Peyer's patch (tissue), 4 donors: ENCODE measurements around the gene PTGDR2.

ENCODE experiments used
- POLR2A ChIP-seq, 2 donors: fragments of 450-650 bp; IDR thresholded peaks; one replicate each; pipeline ENCODE4 v1.5.1; 2017; ENCODE audit warnings: antibody characterized with exemption in 2 of 2, mild to moderate bottlenecking in 2 of 2, moderate library complexity in 2 of 2
- TF ChIP-seq, protein P1 (sequence below), 6 experiments: fragments of 450-650 bp in 4 of 6; fragments of 200-600 bp in 2 of 6; sonication (generic) in 1 of 6; IDR thresholded peaks; one replicate each; pipeline ENCODE4 v1.5.1; 2017 to 2019; ENCODE audit warnings: antibody characterized with exemption in 6 of 6, mild to moderate bottlenecking in 3 of 6, moderate library complexity in 1 of 6

DNA sequence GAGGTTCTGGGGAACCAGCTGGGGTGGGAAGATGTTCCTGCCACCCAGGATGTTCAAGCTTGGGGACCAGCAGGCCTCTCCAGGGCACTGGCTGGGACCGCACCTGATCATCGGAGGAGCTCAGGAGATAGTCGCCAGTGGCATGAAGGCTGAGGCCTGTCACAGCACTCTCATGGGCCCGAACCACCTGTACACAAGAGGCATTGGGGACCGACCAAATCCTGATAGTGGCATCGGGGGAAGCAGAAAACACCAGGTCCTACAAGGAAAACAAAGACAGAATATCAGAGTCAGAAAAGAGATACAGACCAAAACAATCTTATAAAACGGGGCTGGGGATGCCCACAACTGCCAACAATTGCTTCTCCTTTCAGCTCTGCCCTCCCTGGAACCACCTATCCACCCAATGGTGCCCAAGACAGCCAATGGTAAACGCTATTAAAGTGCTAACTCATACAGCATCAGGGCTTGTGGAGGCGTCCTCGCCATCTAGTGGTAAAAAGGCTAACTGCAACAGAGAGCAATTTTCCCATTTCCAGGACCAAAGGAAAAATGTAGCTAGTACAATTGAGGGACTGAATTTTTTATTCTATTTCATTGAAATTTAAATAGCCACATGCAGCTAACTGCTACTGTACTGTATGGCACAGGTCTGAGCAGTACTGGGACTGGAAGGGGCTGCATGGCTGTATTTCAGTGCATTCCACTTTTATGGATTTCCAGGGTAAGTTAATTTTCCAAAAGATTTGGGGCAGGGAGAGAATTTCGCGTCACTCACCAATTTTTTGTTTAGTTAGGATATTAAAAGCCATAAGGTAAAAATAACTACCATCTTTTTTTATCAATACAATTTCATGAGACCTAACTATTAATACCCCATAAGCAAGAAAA, 43.5 kb upstream of the PTGDR2 start:
- TF ChIP-seq POLR2A (IDR thresholded peaks at IDR 0.05): no peak
- TF ChIP-seq, protein P1, sequence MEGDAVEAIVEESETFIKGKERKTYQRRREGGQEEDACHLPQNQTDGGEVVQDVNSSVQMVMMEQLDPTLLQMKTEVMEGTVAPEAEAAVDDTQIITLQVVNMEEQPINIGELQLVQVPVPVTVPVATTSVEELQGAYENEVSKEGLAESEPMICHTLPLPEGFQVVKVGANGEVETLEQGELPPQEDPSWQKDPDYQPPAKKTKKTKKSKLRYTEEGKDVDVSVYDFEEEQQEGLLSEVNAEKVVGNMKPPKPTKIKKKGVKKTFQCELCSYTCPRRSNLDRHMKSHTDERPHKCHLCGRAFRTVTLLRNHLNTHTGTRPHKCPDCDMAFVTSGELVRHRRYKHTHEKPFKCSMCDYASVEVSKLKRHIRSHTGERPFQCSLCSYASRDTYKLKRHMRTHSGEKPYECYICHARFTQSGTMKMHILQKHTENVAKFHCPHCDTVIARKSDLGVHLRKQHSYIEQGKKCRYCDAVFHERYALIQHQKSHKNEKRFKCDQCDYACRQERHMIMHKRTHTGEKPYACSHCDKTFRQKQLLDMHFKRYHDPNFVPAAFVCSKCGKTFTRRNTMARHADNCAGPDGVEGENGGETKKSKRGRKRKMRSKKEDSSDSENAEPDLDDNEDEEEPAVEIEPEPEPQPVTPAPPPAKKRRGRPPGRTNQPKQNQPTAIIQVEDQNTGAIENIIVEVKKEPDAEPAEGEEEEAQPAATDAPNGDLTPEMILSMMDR (IDR thresholded peaks at IDR 0.05): peak; percentile 88 to 95 (median 91)
